GM12873 (cell line): ENCODE data around the gene RANGRF.
A peak's percentile ranks its signal among the peaks of the same experiment; 100 is the strongest.

Experiments
- TF ChIP-seq, protein P1 (sequence below): IDR thresholded peaks from 2 replicates; pipeline ENCODE4 v1.5.1; 2012; ENCODE audit warnings: low read depth, mild to moderate bottlenecking, moderate library complexity, low read length, control low read depth; ENCODE audit not compliant: insufficient read depth; ENCODE audit errors: missing control alignments

The RANGRF gene

DNA sequence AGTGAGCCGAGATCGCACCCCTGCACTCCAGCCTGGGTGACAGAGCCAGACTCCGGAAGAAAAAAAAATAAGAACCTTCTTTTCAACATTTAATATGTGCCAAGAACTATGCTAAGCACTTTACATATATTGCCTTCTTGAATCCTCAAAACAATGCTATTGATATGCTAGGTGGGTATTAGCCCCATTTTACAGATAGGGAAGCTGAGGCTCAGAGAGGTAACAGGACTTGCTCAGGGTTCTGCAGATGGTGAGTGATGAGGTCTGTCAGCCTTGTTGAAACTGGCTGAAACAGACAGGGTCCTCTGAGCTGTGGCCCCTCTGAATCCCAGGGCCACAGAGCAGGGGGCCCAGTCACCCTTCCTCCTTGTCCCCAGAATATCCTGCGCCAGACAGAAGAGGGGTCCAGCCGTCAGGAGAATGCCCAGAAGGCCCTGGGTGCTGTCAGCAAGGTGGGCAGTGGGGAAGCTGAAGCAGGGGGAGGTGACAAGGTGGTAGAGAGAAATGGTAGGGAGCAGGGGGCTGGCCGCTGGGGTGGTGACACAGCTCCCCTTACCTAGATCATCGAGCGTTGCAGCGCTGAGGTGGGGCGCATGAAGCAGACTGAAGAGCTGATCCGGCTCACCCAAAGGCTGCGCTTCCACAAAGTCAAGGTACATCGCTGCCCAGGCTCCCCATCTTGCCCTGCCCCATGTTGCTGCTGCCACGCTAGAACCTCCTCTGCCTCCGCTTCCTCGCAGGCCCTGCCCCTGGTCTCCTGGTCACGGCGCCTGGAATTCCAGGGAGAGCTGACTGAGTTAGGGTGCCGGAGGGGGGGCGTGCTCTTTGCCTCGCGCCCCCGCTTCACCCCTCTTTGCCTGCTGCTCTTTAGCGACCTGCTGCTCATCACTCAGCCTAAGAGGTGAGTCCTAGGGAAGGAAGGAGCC, 29.8 kb downstream of the RANGRF start:
- TF ChIP-seq, protein P1, sequence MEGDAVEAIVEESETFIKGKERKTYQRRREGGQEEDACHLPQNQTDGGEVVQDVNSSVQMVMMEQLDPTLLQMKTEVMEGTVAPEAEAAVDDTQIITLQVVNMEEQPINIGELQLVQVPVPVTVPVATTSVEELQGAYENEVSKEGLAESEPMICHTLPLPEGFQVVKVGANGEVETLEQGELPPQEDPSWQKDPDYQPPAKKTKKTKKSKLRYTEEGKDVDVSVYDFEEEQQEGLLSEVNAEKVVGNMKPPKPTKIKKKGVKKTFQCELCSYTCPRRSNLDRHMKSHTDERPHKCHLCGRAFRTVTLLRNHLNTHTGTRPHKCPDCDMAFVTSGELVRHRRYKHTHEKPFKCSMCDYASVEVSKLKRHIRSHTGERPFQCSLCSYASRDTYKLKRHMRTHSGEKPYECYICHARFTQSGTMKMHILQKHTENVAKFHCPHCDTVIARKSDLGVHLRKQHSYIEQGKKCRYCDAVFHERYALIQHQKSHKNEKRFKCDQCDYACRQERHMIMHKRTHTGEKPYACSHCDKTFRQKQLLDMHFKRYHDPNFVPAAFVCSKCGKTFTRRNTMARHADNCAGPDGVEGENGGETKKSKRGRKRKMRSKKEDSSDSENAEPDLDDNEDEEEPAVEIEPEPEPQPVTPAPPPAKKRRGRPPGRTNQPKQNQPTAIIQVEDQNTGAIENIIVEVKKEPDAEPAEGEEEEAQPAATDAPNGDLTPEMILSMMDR: no peak

DNA sequence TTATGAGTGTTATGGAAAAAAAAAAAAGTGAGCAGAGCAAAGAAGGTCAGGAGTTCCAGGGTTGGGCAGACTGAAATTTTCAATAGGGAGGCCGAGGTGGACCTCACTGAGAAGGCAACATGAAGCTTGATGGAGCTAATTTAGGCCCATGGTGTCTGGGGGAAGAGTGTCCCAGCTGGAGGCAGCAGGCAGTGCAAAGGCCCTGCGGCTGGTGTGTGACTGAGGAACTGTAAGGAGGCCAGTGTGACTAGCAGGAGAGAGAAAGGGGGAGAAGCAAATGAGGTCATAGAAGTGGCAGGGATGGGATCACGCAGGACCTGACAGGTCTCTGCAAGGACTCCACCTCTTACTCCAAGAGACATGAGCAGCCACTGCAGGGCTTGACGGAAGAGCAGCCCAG, 31.8 kb downstream of the RANGRF start:
- TF ChIP-seq, protein P1: no peak

DNA sequence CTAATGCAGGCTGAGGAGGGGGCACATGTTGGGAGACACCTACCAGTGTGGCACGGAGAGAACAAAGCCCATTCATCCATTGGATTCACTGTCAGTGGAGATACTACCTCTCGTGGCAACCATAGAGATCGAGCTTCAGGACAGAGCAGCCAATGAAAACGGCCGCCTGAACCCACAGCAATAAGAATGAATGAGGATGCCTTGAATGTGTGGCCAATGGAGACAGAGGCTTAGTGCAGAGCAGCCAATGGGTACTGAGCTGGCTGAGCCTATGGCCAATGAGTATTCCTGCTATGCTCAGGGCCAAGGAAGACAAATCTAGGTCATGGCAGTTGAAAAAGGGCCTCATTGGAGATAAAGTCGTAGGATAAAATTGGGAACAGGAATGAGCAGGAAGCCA, 32.5 kb downstream of the RANGRF start:
- TF ChIP-seq, protein P1: no peak

DNA sequence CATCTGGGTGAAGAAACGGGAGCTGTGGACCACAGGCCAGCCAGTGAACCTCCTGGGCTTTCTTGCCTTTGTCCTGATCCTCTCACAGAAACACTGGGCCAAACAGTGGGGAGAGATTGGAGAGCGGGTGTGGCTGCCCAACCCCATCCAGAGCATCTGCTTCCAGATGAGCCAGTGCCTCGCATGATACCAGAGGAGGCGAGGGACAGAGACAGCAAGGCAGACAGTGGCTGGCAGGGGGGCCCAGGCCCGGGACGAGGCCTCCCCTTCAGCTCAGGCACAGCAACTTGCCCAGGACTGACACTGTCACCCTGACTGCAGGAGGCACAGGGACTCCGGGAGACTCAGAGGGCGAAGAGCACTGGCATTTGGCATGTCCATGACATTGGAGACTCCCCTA, 33.6 kb downstream of the RANGRF start:
- TF ChIP-seq, protein P1: no peak

DNA sequence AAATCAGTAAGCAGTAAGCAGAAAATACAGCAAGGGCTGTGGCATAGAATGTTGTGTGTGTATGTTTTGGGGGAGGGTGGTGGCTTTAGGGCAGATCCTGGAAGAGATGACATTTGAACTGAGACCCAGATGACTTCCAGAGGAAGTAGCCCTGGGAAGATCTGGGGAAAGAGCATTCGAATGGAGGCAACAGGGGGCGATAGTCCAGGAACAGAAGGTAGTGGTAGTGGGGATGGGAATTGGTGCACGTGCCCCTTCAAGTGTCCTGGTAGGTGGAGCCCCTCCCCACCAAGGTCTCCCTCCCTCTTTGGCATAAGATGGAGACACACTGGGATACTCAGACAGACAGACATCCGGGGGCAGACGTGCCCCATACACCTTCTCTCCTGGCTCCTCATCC, 35.7 kb downstream of the RANGRF start:
- TF ChIP-seq, protein P1: peak; percentile 2

DNA sequence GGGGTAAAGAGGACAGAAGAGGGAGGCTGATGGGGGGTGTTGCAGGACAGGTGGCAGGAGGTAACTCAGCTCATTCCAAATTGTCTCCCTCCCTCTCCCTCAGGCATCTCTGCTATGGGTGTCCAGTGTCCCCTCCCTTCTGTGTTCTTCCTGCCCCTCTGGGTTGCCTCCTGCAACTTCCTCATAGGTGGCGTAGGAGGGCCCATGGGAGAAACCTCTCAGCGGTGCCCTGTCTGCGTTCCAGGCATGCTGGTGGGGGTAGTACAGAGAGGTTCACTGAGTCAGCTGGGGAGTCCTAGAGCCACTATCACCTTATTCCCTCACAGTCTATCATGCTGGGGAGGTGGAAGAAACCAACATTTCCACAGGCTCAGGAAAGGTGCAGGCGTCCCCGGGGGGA, 36.5 kb downstream of the RANGRF start:
- TF ChIP-seq, protein P1: no peak

DNA sequence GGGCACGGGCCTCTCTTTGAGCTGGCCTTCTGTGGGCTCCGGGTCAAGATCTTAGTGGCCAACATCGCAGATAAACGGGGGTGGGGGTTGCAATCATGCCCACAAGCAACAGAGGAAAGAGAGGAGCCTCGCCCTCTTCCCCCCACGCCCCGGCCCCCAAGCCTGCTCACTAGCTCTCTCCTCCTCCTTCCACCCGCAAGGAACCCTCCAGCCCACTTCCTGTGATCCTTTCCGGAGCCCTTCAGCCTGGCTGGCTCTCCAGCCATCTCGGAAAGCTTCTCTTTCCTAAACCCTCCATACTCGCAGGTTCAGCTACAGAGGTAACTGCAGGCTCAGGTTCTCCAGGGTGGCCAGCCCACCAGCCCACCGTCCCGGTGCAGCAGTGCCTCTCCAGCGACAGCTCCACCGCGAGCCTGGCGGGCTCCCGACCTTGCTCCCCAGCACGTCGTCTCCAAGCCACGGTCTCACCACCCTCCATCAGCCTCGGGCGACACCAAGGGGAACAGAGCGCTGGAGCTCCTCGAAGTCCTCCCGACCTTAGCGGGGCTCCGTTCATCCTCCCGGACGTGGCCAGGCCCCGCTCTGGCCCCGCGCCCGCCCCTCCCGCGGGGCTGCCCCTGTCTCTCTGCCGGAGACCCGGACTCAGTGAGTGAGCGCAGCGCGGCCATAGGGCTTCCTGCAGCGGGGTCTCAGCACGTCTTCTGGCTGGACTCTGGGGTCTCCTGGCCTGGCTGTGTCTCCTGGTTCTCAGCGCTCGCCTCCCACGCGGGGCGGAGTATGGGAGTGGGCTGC, 38.2 kb downstream of the RANGRF start:
- TF ChIP-seq, protein P1: no peak
